Mucosa of stomach (tissue), 1 donor: Measurements from ENCODE around the gene PLA2G12A.

Source experiments
- H3K27me3 ChIP-seq: one replicate; pipeline ENCODE4 v1.7.0; 2013; ENCODE audit warnings: mild to moderate bottlenecking, low read length; ENCODE audit not compliant: control insufficient read depth, insufficient read depth
- H3K36me3 ChIP-seq: one replicate; pipeline ENCODE4 v1.7.0; 2013; ENCODE audit warnings: low read length; ENCODE audit not compliant: control insufficient read depth, insufficient read depth
- H3K4me1 ChIP-seq: one replicate; pipeline ENCODE4 v1.7.0; 2013; ENCODE audit warnings: mild to moderate bottlenecking, low read length; ENCODE audit not compliant: control insufficient read depth, insufficient read depth
- H3K4me3 ChIP-seq: one replicate; pipeline ENCODE4 v1.7.0; 2013; ENCODE audit warnings: low read length
- H3K9ac ChIP-seq: one replicate; pipeline ENCODE4 v1.7.0; 2013; ENCODE audit warnings: mild to moderate bottlenecking, low read length, moderate library complexity
- H3K9me3 ChIP-seq: one replicate; pipeline ENCODE4 v1.7.0; 2013; ENCODE audit warnings: mild to moderate bottlenecking, low read length, moderate library complexity; ENCODE audit not compliant: control insufficient read depth
- donor health status: Pancreatic carcinoma.

The PLA2G12A gene

DNA sequence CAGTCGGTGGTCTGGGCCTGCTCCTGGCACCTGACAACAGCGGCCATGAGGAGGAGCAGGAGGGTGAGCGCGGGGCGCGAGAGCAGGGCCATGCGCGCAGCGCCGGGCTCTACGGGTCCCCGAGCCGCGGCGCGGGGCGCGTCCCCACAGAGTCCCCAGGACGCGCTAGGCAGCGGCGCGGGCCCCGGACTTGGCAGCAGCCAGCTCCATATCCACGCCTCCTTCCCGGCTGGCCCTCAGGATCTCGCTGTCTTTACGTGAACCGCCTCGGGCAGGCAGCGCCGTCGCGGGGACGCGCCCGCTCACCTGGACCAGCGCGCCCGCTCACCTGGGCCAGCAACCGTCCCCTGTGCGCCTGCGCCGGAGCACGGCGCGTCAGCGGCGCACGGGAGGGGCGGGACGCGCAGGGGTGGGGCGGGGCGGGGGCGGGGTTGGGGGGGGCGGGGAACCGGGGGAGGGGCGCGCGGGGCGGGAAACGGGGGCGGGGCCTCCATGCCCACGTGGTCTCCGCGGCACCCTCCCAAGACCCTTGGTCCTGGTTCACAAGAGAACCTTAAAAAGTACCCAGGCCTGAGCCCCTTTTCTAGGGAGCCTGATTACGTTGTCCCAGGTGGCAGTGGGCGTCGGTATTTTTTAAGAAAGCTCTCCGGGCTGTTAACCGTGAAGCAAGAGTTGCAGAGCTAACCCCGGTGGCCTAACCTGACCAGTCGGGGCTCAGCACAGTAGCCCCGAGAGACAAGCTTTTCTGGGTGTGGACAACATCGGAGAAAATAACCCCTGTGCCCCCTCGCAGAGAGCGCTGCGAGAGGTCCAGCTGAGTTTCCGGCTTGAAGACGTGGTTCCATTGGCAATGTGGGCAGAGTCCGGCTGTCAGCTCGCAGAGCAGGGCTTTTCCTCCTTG, at the start of gene PLA2G12A:
PLA2G12A (minus strand) TSS at position 353 of the 901 bp plus-strand sequence; CDS start at position 92, 261 bp downstream.
- no peaks in the 10 kb centered on the region for H3K4me1 ChIP-seq
- H3K9ac ChIP-seq: peak within 1 kb of the TSS; percentile 87
- H3K27me3 ChIP-seq: no peaks in the 10 kb centered on the region
- no peaks in the 10 kb centered on the region for H3K9me3 ChIP-seq
- H3K36me3 ChIP-seq: no peaks in the 10 kb centered on the region
- peak within 1 kb of the TSS; percentile 97 for H3K4me3 ChIP-seq

DNA sequence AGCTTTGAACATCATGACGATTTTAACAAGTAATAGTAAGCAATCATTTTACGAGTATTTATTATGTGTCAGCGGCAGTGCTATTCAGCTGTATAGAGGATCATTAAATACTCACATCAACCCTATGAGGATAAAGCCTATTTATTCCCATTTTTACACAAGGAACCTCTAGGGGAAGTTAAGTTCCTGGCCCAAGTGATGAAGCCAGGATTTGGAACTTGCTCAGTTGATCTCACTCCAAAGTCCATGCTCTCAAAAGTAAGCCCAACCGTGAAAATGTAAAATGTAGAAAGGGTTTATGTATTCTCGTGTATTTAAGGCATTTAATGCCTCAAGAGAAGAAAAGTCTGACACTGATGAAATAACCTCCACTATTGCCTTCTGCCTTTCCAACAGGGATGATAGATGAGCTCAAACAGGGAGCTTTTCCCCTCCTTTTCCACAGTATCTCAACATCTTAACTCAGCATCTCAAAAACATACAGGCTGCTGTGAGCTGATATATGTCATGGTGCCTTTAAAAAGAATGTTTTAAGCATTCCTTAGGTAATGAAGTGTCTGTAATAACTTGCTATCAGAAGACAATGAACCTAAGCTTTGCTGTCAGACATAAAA, 35.0 kb upstream of the PLA2G12A start:
- Histone ChIP-seq H3K4me1 (no peaks in the 10 kb centered on the region), H3K4me3 (no peak overlapping the region), H3K36me3 (no peaks in the 10 kb centered on the region), H3K9ac (no peak overlapping the region), H3K27me3 (no peaks in the 10 kb centered on the region), H3K9me3 (no peaks in the 10 kb centered on the region)

DNA sequence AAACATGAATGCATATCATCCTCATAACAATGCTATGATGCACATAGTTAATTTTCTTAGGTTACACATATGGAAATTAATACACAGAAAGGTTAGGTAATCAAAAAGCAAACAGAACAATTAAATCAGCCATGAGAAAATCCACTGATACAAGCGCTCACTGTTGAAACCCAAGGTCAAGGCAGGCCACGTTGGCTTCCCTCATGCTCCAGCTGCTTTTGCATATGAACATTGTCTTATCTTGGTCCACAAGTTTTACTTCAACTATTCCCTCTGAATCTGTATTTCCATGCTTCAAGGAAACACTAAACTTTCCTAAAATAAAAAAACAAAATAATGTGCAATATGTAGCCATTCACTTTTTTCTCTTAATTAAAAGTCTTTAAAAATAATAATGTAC, 34.5 kb upstream of the PLA2G12A start:
- Histone ChIP-seq H3K36me3 (no peaks in the 10 kb centered on the region), H3K9me3 (no peaks in the 10 kb centered on the region), H3K4me1 (no peaks in the 10 kb centered on the region), H3K4me3 (no peak overlapping the region), H3K9ac (no peak overlapping the region), H3K27me3 (no peaks in the 10 kb centered on the region)

DNA sequence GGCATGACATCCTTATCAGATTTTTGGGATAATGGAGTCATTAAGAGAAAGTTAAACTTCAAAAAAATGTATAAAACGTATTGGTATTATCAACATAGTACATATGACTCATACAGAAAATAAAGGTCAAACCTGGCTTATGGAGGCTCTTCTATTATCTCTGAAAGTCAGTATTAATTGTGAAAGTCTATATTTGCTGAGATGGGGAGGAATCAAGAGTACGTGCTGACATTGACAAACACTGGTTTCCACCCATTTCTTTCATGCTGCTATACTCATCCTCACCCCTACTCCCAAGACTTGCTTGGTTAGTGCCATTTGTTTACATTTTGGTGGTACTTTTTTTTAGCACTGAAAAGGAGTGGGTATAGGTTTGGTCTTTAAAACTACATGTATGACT, 30.8 kb upstream of the PLA2G12A start:
- no peaks in the 10 kb centered on the region for H3K4me1 ChIP-seq

DNA sequence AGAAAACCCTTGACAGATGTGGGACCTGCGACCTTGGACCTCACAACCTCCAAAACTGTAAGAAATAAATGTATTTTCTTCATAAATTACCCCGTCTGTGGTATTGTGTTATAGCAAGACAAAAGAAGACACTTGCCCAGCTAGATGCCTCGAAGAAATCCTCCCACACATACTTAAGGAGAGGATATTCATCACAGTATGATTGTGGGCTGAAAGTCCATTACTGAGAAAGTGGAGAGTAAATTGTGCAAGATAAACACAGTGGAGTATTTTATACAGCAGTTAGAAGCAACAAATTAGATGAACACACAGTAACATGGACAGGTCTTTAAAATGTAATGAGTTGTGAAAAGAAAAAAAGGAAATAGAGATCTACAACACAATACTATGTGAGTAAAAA, 25.8 kb upstream of the PLA2G12A start:
- Histone ChIP-seq H3K9ac (no peak overlapping the region), H3K36me3 (no peaks in the 10 kb centered on the region), H3K27me3 (no peaks in the 10 kb centered on the region), H3K4me1 (no peaks in the 10 kb centered on the region), H3K9me3 (no peaks in the 10 kb centered on the region), H3K4me3 (no peak overlapping the region)

More for the DNA sequence above, 30.8 kb upstream of the PLA2G12A start:
- H3K4me3 ChIP-seq: no peak overlapping the region
- H3K9me3 ChIP-seq: no peaks in the 10 kb centered on the region
- H3K27me3 ChIP-seq: no peaks in the 10 kb centered on the region
- H3K9ac ChIP-seq: no peak overlapping the region
- H3K36me3 ChIP-seq: no peaks in the 10 kb centered on the region

DNA sequence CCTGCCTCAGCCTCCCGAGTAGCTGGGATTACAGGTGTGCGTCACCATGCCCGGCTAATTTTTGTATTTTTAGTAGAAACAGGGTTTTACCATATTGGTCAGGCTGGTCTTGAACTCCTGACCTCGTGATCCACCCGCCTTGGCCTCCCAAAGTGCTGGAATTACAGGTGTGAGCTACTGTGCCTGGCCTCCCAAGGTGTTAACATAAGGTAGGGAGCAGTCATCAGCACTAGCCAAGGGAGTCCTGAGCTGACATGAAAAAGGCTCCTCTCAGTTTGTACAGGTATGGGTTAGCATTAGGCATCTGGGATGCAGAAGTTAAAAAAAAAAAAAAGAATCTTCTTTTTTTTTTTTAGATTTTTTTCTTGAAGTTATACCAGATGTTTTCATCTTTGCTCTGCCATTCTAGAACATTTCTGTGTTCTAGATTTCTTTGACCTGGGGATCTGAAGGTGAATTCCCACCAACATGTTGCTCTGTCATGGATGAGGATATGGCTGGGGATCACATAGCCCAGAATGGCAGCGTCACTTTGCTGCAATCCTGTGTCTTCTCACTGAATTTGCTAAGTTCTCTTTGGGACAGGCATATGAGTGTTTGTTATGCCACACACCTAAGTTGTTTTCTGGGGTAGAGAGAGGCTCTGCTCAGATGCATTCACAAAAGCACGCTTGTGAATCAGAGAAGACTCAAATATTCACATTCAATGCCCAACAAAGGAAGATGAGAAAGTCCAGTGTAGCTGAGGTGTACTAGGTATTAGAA, 24.4 kb upstream of the PLA2G12A start:
- Histone ChIP-seq H3K9ac (no peak overlapping the region), H3K9me3 (no peaks in the 10 kb centered on the region), H3K27me3 (no peaks in the 10 kb centered on the region), H3K36me3 (no peaks in the 10 kb centered on the region), H3K4me1 (no peaks in the 10 kb centered on the region), H3K4me3 (no peak overlapping the region)

DNA sequence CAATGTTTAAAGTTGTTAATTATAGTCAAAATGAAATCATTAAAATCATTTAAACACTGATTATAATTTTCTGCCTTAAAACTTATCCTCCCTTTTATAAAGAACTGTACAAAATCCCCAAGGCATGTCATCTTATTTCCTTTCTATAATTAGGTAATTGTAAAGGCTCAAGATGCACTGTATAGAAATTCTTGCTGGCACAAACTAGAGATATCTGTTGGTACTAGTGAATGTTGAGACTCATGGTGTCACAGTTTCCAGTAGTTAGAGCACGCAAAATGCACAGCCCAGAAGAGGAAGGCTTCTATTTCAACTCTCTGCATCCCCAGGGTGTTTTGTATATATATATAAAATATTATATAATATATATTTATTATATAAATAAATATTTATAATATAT, 22.7 kb upstream of the PLA2G12A start:
- H3K36me3 ChIP-seq: no peaks in the 10 kb centered on the region
- H3K4me3 ChIP-seq: no peak overlapping the region
- H3K9me3 ChIP-seq: no peaks in the 10 kb centered on the region
- H3K9ac ChIP-seq: no peak overlapping the region
- H3K4me1 ChIP-seq: no peaks in the 10 kb centered on the region
- no peaks in the 10 kb centered on the region for H3K27me3 ChIP-seq

DNA sequence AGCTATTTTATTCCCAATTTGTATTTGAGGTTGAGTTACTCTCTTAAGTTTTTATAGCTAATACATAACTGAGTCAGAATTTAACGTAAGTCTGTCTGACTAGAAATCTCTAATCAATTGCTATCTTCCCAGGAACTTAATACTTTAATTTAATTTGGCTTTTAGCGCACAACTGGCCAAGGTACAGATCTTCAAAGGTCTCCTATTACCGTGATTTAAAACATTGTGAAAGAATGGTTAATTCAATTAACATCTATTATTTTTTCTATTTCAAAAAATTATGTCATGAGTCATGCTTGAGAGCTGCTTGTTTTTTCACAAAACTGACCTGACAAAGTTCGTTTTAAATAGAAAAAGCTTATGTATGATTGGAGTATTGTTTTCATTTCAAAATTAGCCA, 22.0 kb upstream of the PLA2G12A start:
- H3K4me1 ChIP-seq: no peaks in the 10 kb centered on the region
- no peaks in the 10 kb centered on the region for H3K36me3 ChIP-seq
- no peak overlapping the region for H3K9ac ChIP-seq
- H3K9me3 ChIP-seq: no peaks in the 10 kb centered on the region
- no peak overlapping the region for H3K4me3 ChIP-seq
- no peaks in the 10 kb centered on the region for H3K27me3 ChIP-seq

DNA sequence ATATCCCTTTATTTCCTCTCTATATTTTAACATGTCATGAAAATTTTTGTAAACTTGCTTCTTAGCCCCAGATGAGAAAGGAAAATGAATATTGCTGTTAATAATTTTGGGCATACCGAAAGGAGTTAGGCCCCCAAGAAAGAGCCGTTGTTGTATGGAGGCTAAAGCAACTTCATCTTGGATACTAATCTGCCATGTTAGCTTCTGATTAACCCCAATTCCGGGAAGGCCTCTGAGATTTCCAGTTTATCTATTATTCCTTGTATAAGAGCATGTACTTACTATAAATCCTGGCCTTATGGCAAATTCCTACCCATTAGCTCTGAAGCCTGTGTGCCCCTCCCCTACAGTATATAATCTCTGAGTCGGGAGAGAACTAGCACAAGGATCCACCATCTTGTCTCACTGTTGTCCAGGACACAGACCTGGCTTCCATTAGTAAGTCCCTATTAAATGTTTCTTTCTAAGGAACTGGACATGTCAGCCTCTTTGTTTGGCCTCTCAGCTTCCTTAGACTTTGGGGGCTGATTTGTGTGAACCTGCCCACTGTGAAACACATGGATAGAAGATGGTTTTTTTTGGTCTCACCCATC, 20.9 kb upstream of the PLA2G12A start:
- no peaks in the 10 kb centered on the region for H3K36me3 ChIP-seq
- no peak overlapping the region for H3K9ac ChIP-seq

DNA sequence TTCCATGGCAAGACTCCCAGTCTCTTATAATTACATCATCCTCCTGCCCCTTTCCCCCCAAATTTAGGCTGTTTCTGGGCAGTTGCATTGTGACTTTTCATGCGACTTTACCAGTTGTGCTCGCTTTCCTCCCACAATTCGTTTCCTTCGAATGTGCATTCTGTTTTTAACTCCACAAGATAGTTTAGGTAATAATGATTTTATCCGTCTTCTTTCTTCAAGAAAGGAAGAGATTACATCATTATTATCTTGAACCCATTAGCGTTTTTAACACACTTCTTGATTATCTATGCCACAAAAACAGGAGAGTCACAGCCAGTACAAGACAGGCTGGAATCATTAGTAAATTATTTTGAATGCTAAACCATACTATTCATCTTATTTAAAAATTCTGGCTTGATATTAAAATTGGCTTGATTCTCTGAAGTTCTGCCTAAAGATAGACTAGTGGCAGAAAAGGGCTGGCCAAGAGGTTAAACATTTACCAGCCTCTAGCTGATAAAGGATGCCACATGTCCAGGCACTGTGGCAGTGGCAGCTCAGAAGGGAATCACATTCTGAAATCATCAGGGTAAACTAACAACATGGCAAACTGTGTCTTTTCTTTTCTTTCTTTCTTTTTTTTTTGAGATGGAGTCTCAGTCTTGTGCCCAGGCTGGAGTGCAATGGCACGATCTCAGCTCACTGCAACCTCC, 19.7 kb upstream of the PLA2G12A start:
- H3K4me3 ChIP-seq: no peak overlapping the region
- H3K27me3 ChIP-seq: no peaks in the 10 kb centered on the region
- H3K9ac ChIP-seq: no peak overlapping the region
- no peaks in the 10 kb centered on the region for H3K9me3 ChIP-seq
- H3K36me3 ChIP-seq: no peaks in the 10 kb centered on the region
- H3K4me1 ChIP-seq: no peaks in the 10 kb centered on the region

More for the DNA sequence above, 20.9 kb upstream of the PLA2G12A start:
- Histone ChIP-seq H3K27me3 (no peaks in the 10 kb centered on the region), H3K4me1 (no peaks in the 10 kb centered on the region), H3K9me3 (no peaks in the 10 kb centered on the region), H3K4me3 (no peak overlapping the region)

DNA sequence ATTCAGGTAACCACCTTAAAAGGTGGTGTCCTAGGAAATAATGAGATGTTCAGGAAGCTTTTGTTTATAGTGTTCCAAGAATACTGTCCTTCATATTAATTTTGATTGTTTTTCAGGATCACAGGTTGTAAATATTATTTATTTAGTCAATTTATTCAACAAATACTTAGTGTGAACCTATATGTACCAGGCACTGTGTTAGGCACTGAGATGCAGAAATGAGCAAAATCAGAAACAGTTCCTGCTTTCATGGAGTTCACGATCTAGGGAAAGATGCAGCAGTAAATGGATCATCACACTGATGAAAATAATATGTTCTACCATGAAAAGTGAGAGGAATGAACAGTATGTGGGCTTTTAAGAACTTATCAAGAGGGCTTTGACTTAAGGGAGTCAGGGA, 18.2 kb upstream of the PLA2G12A start:
- Histone ChIP-seq H3K9ac (no peak overlapping the region), H3K4me1 (no peaks in the 10 kb centered on the region), H3K27me3 (no peaks in the 10 kb centered on the region), H3K9me3 (no peaks in the 10 kb centered on the region), H3K4me3 (no peak overlapping the region), H3K36me3 (no peaks in the 10 kb centered on the region)
